Mucosa of descending colon (tissue), 3 donors: ENCODE results near the gene PCBP3. TPM values are rescaled to one million over a fixed set of nuclear protein-coding genes. Genes with fewer than 3 reads are reported as not detected.

ENCODE experiments used
- ATAC-seq: fragments of 200-7000 bp; cut with Tn5 transposase; one replicate; pipeline ENCODE4 v1.9.1; 2020; ENCODE audit warnings: mild to moderate bottlenecking, moderate library complexity
- DNase-seq, 3 donors: peaks; one replicate each; pipeline ENCODE4 v3.0.0-alpha.2; 2020
- H3K36me3 ChIP-seq: fragments of 200-600 bp; one replicate; pipeline ENCODE4 v1.8.0; 2021; ENCODE audit warnings: low read depth, mild to moderate bottlenecking
- H3K4me1 ChIP-seq: fragments of 200-600 bp; one replicate; pipeline ENCODE4 v1.8.0; 2021; ENCODE audit warnings: low read depth, mild to moderate bottlenecking
- H3K4me3 ChIP-seq: fragments of 200-600 bp; one replicate; pipeline ENCODE4 v1.8.0; 2021; ENCODE audit warnings: mild to moderate bottlenecking
- H3K9me3 ChIP-seq: fragments of 200-600 bp; one replicate; pipeline ENCODE4 v1.8.0; 2021; ENCODE audit warnings: mild to moderate bottlenecking
- intact Hi-C, 2 donors: fragments of 100-400 bp; cut with DNase I in 1 of 2; cut with micrococcal nuclease in 1 of 2; formaldehyde crosslinking; loops; one replicate each; pipeline versions ENCODE4 v1.11.0 to v1.11.1; 2022; cut with DNase I, micrococcal nuclease
- total RNA-seq, 3 donors: library from RNA; stranded (reverse); fragmentation: NEBNext Ultra II Directional in 2 of 3; extraction: Animal tissue kit (Norgen Biotek cat#: 25700) in 2 of 3; gene quantifications; one replicate each; pipeline versions ENCODE4 v1.2.1 to v1.2.4, GENCODE V29; 2021 to 2023
- TF ChIP-seq, protein P1 (sequence below): fragments of 200-600 bp; IDR thresholded peaks from one replicate; pipeline ENCODE4 v1.8.0; 2022; ENCODE audit warnings: antibody characterized with exemption, mild to moderate bottlenecking
- donor health status: DM: no; HTN: no; CAD: no; lungs with moderate emphysema.
- donor health status: DM: no; HTN: no; CAD: no.
- donor health status: DM: no; HTN: yes; CAD: no.

PCBP3 gene
- total RNA-seq, 3 donors from 2014 or later: 4.5 to 18.4 (median 7.6) TPM

DNA sequence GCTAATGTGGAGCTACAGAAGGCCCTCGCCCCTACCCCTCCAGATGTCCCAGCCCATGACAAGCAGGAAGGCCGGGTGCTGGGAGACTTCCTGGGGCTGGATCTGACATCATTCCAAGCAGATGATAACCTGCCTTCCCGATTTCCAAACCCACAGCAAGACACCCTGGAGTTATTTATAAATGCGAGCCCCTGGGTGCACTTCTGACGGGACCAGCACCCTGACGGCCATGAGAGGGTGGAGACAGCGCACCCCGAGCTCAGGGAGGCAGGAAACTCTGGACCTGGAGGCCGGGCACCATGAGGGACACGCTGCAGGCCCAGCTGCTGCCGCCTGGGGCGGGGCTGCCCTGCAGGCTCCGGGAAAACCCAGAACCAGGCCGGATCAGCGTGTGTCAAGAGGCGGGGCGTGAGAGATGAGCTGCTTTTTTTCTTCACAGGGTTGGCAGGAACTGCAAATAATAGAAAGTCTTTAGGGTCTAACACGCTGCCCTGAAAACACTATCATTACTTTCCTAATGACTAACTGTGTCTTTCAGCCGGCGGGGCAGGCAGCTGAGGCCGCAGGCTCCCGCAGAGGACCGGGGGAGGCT, 2.5 kb upstream of the PCBP3 start:
- intact Hi-C loops: no loop called here
- Histone ChIP-seq H3K4me1 (peaks cover 20% of the 10 kb centered on the region), H3K9me3 (no peaks in the 10 kb centered on the region), H3K36me3 (no peaks in the 10 kb centered on the region), H3K4me3 (no peak overlapping the region)
- ATAC-seq: no peak
- TF ChIP-seq, protein P1, sequence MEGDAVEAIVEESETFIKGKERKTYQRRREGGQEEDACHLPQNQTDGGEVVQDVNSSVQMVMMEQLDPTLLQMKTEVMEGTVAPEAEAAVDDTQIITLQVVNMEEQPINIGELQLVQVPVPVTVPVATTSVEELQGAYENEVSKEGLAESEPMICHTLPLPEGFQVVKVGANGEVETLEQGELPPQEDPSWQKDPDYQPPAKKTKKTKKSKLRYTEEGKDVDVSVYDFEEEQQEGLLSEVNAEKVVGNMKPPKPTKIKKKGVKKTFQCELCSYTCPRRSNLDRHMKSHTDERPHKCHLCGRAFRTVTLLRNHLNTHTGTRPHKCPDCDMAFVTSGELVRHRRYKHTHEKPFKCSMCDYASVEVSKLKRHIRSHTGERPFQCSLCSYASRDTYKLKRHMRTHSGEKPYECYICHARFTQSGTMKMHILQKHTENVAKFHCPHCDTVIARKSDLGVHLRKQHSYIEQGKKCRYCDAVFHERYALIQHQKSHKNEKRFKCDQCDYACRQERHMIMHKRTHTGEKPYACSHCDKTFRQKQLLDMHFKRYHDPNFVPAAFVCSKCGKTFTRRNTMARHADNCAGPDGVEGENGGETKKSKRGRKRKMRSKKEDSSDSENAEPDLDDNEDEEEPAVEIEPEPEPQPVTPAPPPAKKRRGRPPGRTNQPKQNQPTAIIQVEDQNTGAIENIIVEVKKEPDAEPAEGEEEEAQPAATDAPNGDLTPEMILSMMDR: no peak
- DNase-seq: peak; percentile 48 to 78 (median 67)

DNA sequence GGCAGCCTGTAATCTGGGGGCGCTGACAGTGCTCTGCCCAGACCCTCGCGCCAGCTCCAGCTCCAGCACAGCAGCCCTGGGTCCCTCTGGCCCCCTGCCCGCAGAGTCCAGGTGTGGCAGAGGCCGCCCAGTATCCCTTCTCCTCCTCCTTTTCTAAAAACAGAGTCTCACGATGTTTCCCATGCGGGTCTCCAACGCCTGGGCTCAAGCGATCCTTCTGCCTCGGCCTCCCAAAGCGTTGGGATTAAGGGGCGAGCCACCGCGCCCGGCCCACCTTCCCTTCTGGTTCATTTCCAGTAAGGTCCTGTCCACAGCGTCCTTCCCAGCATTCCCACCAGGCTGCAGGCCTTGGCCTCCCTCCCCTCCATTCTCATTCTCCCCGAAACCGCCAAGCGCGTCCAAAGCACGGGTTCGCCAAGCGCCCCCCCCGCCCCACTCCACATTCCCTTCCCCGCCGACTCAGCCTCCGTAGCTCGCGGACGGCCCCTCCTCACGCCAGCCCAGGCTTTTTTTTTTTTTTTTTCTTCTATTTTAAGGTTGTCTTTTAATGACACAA, 2.0 kb upstream of the PCBP3 start:
- intact Hi-C loops: no loop called here
- Histone ChIP-seq H3K9me3 (no peaks in the 10 kb centered on the region), H3K4me3 (no peak overlapping the region), H3K36me3 (no peaks in the 10 kb centered on the region), H3K4me1 (peaks cover 20% of the 10 kb centered on the region)
- ATAC-seq (no peak), DNase-seq (peak; percentile 38 to 61 (median 49))
- TF ChIP-seq, protein P1: no peak

DNA sequence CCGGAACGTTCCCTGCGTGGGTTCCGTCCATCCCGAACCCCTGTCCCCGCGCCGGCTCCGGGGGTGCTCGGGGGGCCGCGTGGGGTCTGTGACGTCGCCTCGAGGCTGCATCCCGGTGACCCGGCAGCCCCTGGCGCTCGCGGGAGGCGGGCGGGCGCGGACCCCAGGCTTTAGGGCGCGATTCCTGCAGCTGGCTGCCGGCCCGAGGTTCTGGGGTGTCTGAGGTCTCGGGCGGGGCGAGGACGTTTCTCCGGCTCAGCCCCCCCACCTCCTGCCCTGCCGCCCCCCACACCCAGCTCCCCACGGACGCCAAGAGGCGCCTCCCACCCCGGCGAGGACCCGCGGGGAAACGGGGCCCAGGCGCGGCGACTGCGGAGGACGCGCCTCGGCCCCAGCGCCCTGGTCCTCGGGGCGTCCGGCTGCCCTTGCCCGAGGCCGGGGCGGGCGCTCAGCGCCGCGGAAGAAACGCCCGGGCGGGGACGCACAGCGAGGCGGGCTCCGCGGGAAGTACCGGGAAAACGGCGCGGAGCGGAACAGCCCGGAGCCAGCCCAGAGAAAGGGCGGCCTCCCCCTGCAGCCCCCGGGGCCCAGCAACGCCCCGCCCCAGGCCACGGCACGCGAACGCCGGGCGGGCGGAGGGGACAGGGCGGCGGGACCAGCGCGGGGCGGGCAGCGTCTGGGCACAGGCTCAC, 1.3 kb upstream of the PCBP3 start:
- Histone ChIP-seq H3K9me3 (no peaks in the 10 kb centered on the region), H3K36me3 (no peaks in the 10 kb centered on the region), H3K4me3 (no peak overlapping the region), H3K4me1 (peaks cover 20% of the 10 kb centered on the region)
- intact Hi-C loops: no loop called here
- ATAC-seq: peak; percentile 0
- TF ChIP-seq, protein P1: no peak
- peak; percentile 38 to 66 (median 58) for DNase-seq

DNA sequence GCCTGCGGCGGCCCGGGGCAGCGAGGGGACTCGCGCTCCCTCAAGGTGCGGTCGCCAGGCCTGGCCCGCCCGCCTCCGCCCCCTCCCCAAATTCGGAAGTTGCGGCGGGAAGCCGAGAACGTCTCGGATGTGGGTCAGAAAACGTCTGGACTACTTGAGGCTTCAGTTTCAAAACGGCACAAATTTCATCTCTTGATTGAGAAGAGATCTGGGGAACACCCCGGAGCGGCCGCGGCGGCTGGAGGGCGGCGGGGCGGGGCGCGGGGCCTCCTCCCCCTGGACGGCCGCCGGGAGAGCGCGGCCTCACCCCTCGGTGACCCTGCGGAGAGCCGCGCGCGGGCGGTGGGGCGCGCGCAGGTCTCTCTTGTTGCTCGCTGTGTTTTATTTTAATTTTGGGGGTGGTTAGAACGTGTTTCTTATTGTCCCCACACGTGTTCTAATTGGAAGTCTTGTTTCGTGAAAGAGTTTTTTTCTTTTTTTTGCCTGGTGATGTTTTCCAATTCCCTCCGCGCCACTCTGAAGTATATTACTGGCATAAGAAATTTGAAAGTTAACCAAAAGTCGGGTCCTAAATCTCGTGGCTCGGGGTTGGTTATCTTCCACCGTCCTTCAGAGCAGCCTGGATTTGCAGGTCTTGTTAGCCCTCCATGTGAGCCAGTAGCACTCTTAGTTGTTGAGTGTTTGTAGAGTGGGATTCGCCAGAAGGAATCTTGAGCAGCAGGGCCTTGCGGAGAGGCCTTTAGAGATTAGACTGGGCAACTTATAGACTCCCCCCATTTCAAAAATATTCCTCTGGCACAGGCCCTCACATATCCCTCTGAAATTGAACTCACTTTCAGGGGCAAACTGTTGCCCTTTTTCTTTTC, 749 bp downstream of the PCBP3 start:
- Histone ChIP-seq H3K4me1 (peaks cover 20% of the 10 kb centered on the region), H3K9me3 (no peaks in the 10 kb centered on the region), H3K36me3 (no peaks in the 10 kb centered on the region), H3K4me3 (peak overlapping the region; percentile 24)
- TF ChIP-seq, protein P1: no peak
- DNase-seq (peak in 2 of 3 donors; percentile 26 to 60), ATAC-seq (no peak)
- intact Hi-C loops: no loop called here

DNA sequence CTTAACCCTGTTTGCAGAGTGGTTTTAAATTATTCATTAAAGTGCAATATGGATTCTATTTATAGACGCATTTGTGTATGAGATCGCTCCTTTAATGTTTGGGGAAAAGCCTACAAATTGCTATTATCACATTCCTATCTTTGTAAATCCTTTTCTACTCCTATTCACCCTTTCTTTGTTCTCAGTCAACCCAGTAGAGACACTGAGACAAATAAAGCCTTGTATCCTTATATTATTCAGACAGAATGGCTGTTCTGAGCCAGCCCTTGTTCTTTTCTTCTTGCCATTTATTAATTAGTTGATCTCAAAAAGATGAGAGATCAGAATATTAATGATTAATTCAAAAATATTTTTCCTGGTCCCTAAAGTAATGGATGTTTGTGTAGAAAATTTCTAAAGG, 8.4 kb downstream of the PCBP3 start:
- TF ChIP-seq, protein P1: no peak
- no peak for DNase-seq
- Histone ChIP-seq H3K9me3 (no peaks in the 10 kb centered on the region), H3K36me3 (no peaks in the 10 kb centered on the region), H3K4me1 (no peaks in the 10 kb centered on the region), H3K4me3 (no peak overlapping the region)
- intact Hi-C loops: no loop called here
- ATAC-seq: no peak
